ENCODE data around the gene EXOC4. TPM values are rescaled to one million over a fixed set of nuclear protein-coding genes. Genes with fewer than 3 reads are reported as not detected.

Gene EXOC4
- total RNA-seq, 1 donor from 2014 or later: 65.0 TPM

DNA sequence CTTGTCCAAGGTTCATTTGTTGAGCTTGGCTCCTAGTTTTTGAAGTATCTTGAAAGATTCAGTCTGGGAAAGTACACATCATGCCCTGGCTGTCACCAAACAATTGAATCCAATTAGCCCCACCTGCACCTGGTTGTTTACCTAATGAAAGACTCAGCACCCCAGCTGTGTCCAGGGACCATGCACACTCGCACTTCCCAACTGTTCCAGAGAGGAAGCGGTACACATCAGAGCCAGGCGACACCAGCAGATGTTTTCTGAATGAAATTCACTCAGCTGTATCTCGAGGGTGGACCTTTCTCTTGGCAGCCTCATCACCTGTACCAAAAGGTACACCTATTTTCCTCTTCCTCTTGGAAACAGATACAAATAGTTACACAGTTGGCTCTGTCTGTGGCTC lies 657.9 kb downstream of the EXOC4 start:
- H3K27ac Mint-ChIP-seq: no peak overlapping the region
- no peaks in the 10 kb centered on the region for H3K27me3 Mint-ChIP-seq (ENCODE audit: low read depth)
- H3K4me1 Mint-ChIP-seq (ENCODE audit: low read depth): peaks cover 3% of the 10 kb centered on the region
- no peaks in the 10 kb centered on the region for H3K9me3 Mint-ChIP-seq
- intact Hi-C loops (cut with micrococcal nuclease): no loop called here
- H3K4me3 Mint-ChIP-seq (ENCODE audit: low read depth): no peak overlapping the region
- H3K36me3 Mint-ChIP-seq (ENCODE audit: low read depth): no peaks in the 10 kb centered on the region
- no peak for DNase-seq (ENCODE audit: low spot score)

DNA sequence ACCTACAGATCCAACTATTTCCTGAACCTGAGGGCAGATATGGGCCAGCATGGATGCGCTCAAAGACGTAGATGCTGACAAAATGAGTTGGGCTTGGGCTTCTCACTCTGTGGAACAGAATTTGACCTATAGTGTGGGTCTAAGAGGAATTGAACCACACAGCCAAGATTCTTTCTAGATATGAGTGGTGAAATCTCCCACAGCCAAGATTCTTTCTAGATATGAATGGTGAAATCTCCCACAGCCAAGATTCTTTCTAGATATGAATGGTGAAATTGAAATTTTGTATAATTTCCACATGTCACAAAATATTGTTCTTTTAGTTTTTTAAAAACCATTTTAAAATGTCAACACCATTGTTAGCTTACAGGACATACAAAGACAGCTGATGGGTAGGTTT lies 658.8 kb downstream of the EXOC4 start:
- Mint-ChIP-seq H3K9me3 (no peaks in the 10 kb centered on the region), H3K4me3 (ENCODE audit: low read depth) (no peak overlapping the region), H3K27me3 (ENCODE audit: low read depth) (no peaks in the 10 kb centered on the region), H3K4me1 (ENCODE audit: low read depth) (peaks cover 3% of the 10 kb centered on the region), H3K36me3 (ENCODE audit: low read depth) (no peaks in the 10 kb centered on the region), H3K27ac (no peak overlapping the region)
- DNase-seq (ENCODE audit: low spot score): no peak
- intact Hi-C loops (cut with micrococcal nuclease): no loop called here

DNA sequence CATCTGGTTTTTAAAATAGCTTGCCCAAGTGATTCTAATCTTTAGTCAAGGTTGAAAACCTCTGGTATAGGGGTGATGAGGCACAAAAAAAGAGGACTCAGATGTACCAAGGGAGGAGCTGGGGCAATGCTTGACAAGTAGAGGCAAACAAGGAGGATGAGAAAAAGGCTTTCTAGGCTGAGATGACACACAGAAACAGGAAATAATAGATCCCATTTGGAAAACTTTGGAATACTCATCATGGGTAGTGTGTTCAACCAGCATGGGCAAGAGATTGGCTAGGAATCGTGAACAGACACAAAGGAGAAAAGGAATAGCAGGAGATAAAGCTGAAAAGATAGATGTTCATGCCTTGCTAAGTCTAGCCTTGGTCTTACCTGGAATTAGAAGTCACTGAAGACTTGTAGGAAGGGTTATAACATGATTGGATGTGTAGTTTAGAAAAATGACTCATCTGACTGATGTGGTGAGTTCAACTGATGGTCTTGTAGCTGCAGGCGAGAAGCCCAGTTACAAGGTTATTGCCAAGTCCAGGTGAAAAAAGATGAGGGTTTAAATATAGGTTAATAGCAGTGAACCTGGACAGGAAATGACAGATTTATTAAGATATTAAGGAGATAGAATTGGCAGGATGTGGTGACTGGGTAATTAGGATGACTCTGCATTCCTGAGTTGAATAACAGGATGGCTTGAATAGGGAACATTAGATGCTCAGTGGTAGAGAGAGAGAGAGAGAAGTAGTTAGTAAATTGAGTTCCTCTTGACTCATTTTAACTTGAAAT lies 660.2 kb downstream of the EXOC4 start:
- H3K36me3 Mint-ChIP-seq (ENCODE audit: low read depth): peaks cover 5% of the 10 kb centered on the region
- H3K4me3 Mint-ChIP-seq (ENCODE audit: low read depth): no peak overlapping the region
- no peak for DNase-seq (ENCODE audit: low spot score)
- H3K4me1 Mint-ChIP-seq (ENCODE audit: low read depth): peaks cover 3% of the 10 kb centered on the region
- no peaks in the 10 kb centered on the region for H3K9me3 Mint-ChIP-seq
- intact Hi-C loops (cut with micrococcal nuclease): no loop called here
- H3K27ac Mint-ChIP-seq: no peak overlapping the region
- H3K27me3 Mint-ChIP-seq (ENCODE audit: low read depth): no peaks in the 10 kb centered on the region

DNA sequence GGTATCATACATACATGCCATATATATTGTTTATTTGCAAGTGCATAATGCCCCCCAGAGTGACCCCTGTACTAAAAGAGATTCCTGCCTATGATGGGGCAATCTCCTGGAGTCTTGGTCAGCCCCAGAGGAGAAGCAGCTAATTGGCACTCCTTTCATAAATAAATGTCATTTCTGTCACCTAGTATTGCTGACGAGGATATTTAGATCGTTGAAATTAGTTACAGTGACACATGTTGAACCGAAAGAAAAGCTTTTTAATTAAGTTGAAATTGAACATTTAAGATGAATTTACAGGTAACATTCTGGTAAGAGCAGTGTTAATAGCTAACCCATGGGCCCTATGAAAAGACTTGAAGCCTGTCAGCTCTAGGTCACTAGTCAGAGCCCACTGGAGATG lies 663.7 kb downstream of the EXOC4 start:
- peaks cover 13% of the 10 kb centered on the region for H3K36me3 Mint-ChIP-seq (ENCODE audit: low read depth)
- H3K4me3 Mint-ChIP-seq (ENCODE audit: low read depth): no peak overlapping the region
- no peaks in the 10 kb centered on the region for H3K27me3 Mint-ChIP-seq (ENCODE audit: low read depth)
- intact Hi-C loops (cut with micrococcal nuclease): no loop called here
- H3K4me1 Mint-ChIP-seq (ENCODE audit: low read depth): peaks cover 3% of the 10 kb centered on the region
- no peak overlapping the region for H3K27ac Mint-ChIP-seq
- no peak for DNase-seq (ENCODE audit: low spot score)
- peaks cover 3% of the 10 kb centered on the region for H3K9me3 Mint-ChIP-seq

DNA sequence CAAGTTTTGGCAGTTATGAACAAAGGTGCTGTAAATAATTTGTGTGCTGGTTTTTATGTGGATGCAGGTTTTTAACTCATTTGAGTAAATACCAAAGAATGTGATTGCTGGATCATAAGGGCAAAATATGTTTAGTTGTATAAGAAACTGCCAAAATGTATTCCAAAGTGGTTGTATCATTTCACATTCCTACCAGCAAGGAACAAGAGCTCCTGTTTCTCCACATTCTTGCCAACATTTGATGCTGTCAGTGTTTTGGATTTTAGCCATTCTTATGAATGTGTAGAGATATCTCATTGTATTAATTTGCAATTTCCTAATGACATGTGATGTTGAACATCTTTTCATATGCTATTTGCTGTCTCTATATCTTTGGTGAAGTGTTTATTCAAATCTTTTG lies 666.9 kb downstream of the EXOC4 start:
- Mint-ChIP-seq H3K4me1 (ENCODE audit: low read depth) (no peaks in the 10 kb centered on the region), H3K27ac (no peak overlapping the region), H3K9me3 (peaks cover 7% of the 10 kb centered on the region), H3K27me3 (ENCODE audit: low read depth) (no peaks in the 10 kb centered on the region), H3K36me3 (ENCODE audit: low read depth) (peaks cover 15% of the 10 kb centered on the region), H3K4me3 (ENCODE audit: low read depth) (no peak overlapping the region)
- intact Hi-C loops (cut with micrococcal nuclease): no loop called here
- no peak for DNase-seq (ENCODE audit: low spot score)

DNA sequence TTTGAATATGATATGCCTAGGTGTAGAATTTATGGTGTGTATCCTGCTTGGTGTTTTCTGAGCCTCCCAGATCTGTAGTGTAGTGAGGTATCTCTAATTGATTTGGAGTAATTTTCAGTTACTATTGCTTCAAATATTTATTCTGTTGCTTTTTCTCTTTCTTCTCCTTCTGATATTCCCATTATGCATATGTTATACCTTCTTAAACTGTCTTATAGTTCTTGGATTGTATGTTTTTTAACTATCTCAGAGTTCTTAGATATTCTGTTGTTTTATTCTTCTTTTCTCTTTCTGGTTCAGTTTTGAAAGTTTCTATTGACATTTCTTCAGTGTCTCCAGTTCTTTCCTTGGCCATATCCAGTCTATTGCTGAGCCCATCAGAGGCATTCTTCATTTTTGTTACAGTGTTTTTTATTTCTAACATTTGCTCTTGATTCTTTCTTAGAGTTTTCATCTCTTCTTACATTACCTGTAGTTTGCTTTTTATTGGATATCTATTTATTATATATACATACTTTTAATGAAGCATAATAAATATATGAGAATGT lies 668.8 kb downstream of the EXOC4 start:
- H3K4me1 Mint-ChIP-seq (ENCODE audit: low read depth): no peaks in the 10 kb centered on the region
- H3K4me3 Mint-ChIP-seq (ENCODE audit: low read depth): no peak overlapping the region
- H3K9me3 Mint-ChIP-seq: peaks cover 7% of the 10 kb centered on the region
- H3K36me3 Mint-ChIP-seq (ENCODE audit: low read depth): peaks cover 15% of the 10 kb centered on the region
- no peaks in the 10 kb centered on the region for H3K27me3 Mint-ChIP-seq (ENCODE audit: low read depth)
- H3K27ac Mint-ChIP-seq: no peak overlapping the region
- intact Hi-C loops (cut with micrococcal nuclease): no loop called here
- DNase-seq (ENCODE audit: low spot score): no peak

DNA sequence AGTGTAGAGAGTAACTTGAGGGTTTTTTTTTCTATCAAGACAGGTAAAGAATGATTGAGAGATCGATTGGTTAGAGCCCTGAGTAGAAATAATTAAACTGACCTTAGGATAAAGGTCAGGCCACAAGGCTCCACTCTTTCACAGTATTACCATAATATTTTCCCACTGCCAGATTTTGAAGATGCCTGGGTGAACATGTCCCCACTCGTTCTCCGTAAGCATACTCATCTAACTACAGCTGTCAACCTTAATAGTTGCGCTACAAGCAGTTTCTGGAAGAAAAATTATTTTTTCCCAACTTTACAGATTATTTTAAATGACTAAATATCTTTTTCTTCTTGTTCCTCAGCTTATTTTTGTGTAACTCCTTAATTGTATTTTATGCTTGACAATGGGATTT lies 671.1 kb downstream of the EXOC4 start:
- intact Hi-C loops (cut with micrococcal nuclease): no loop called here
- Mint-ChIP-seq H3K4me1 (ENCODE audit: low read depth) (no peaks in the 10 kb centered on the region), H3K27me3 (ENCODE audit: low read depth) (no peaks in the 10 kb centered on the region), H3K4me3 (ENCODE audit: low read depth) (no peak overlapping the region), H3K27ac (no peak overlapping the region), H3K9me3 (peaks cover 7% of the 10 kb centered on the region), H3K36me3 (ENCODE audit: low read depth) (peaks cover 9% of the 10 kb centered on the region)
- DNase-seq (ENCODE audit: low spot score): no peak

DNA sequence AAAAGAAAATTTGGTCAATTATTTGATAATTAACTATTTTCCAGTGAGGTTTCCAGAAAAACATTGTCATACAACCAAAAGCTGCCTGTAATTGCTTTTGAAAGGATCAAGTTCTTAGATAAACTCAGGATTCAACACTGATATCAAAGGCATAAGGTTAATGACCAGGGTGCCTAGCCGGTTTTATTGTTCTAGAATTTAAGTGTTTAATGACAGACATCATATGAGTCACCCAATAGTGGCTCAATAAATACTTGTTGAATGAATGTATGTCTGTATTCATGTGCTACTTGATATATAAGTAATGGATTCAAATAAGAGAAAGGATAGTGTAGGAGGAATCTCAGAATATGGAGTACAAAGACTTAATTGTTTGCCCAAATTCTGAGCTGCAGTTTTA lies 678.2 kb downstream of the EXOC4 start:
- Mint-ChIP-seq H3K9me3 (no peaks in the 10 kb centered on the region), H3K4me3 (ENCODE audit: low read depth) (no peak overlapping the region), H3K4me1 (ENCODE audit: low read depth) (no peaks in the 10 kb centered on the region), H3K27ac (no peak overlapping the region), H3K36me3 (ENCODE audit: low read depth) (no peaks in the 10 kb centered on the region), H3K27me3 (ENCODE audit: low read depth) (no peaks in the 10 kb centered on the region)
- DNase-seq (ENCODE audit: low spot score): no peak
- intact Hi-C loops (cut with micrococcal nuclease): no loop called here

DNA sequence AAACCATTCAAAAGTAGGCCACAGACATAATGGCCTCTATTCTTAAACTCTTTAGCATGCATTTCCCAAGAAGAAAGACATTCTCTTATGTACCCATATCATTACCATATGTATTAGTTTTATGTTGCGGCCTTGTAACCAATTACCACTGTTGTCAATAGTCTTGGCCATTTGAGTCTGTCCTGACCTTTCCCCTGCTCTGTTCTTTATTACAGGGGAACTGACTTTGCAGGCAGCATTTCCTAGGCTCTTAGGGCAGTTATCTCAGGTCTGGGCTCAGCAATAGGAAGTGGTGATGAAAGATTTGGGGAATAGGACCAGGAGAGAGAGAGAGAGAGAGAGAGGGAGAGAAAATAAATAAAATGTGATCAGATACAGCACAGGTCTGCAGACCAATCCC lies 679.7 kb downstream of the EXOC4 start:
- Mint-ChIP-seq H3K9me3 (no peaks in the 10 kb centered on the region), H3K27me3 (ENCODE audit: low read depth) (no peaks in the 10 kb centered on the region), H3K4me3 (ENCODE audit: low read depth) (no peak overlapping the region), H3K4me1 (ENCODE audit: low read depth) (no peaks in the 10 kb centered on the region), H3K36me3 (ENCODE audit: low read depth) (no peaks in the 10 kb centered on the region), H3K27ac (no peak overlapping the region)
- DNase-seq (ENCODE audit: low spot score): no peak
- intact Hi-C loops (cut with micrococcal nuclease): no loop called here

DNA sequence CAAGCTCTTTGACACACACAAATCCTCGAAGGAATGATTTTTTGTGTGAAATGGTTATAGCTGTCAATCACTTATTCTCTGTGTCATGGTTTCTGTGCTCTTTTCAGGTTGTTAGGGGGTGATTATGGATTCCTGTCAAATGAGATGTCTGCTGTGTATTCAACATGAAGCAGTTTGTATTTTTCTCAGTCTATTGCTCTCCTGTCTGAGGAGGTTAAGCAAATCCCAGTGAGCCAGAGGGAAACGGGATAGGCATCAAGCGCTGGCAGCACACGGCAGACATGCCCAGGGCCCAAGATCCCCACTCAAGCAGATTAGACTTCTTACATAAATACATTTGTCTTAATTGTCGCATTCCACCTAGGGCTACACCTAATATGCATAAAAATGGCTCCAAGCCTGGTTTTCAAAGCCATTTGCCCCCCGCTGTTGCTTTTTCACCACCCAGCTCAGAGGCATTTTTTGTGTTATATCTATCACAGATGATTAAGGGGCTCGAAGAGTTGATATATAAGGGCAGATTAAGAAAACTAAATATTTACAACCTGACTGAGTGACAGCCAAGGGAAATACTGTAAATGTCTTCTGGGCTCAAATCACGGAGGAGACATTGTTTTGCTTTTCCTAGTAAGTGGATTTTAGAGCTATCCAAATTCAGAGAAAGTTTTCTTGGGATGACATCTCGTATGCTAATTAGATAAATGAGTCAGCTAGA lies 681.5 kb downstream of the EXOC4 start:
- intact Hi-C loops (cut with micrococcal nuclease): no loop called here
- Mint-ChIP-seq H3K4me1 (ENCODE audit: low read depth) (no peaks in the 10 kb centered on the region), H3K36me3 (ENCODE audit: low read depth) (no peaks in the 10 kb centered on the region), H3K4me3 (ENCODE audit: low read depth) (no peak overlapping the region), H3K9me3 (no peaks in the 10 kb centered on the region), H3K27ac (no peak overlapping the region), H3K27me3 (ENCODE audit: low read depth) (no peaks in the 10 kb centered on the region)
- DNase-seq (ENCODE audit: low spot score): no peak

DNA sequence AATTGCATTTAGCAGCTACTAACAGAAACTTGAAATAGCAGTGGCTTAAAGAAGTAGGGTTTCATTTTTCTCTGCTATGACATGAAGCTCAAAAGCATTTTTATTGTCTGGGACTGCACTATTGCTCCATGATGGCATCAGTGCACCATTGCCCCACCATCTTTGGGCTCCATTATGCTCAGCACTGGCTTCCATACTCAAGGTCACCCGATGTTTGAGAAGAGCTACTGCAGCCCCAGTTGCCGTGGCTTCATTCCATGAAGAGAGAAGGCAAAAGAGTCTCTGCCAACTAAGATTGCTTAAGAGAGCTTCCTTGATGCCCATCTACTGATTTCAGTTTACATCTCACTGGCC lies 682.1 kb downstream of the EXOC4 start:
- no peak for DNase-seq (ENCODE audit: low spot score)
- Mint-ChIP-seq H3K9me3 (no peaks in the 10 kb centered on the region), H3K4me1 (ENCODE audit: low read depth) (no peaks in the 10 kb centered on the region)

DNA sequence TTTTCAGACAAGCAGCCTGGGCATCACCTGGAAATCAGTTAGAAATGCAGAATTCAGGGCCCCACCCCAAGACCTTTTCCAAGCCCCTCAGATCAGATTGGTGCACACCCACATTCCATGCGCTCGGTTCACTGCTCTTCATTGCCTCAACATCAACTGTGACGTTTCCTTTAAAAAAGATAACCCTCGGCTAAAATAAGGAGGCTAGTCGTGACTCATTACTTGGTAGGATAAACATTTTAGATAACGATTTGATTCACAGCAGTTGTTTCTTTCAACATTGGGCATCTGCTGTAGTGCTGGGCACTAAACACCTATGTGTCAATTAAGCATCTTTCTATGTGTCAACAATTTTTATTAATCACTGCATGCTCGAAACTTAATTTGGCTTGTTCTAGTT lies 683.2 kb downstream of the EXOC4 start:
- Mint-ChIP-seq H3K27ac (no peak overlapping the region), H3K4me1 (ENCODE audit: low read depth) (no peaks in the 10 kb centered on the region), H3K9me3 (no peaks in the 10 kb centered on the region), H3K36me3 (ENCODE audit: low read depth) (no peaks in the 10 kb centered on the region), H3K4me3 (ENCODE audit: low read depth) (no peak overlapping the region), H3K27me3 (ENCODE audit: low read depth) (no peaks in the 10 kb centered on the region)
- intact Hi-C loops (cut with micrococcal nuclease): no loop called here
- no peak for DNase-seq (ENCODE audit: low spot score)

More for the DNA sequence above, 682.1 kb downstream of the EXOC4 start:
- Mint-ChIP-seq H3K27me3 (ENCODE audit: low read depth) (no peaks in the 10 kb centered on the region), H3K27ac (no peak overlapping the region), H3K4me3 (ENCODE audit: low read depth) (no peak overlapping the region), H3K36me3 (ENCODE audit: low read depth) (no peaks in the 10 kb centered on the region)
- intact Hi-C loops (cut with micrococcal nuclease): no loop called here

DNA sequence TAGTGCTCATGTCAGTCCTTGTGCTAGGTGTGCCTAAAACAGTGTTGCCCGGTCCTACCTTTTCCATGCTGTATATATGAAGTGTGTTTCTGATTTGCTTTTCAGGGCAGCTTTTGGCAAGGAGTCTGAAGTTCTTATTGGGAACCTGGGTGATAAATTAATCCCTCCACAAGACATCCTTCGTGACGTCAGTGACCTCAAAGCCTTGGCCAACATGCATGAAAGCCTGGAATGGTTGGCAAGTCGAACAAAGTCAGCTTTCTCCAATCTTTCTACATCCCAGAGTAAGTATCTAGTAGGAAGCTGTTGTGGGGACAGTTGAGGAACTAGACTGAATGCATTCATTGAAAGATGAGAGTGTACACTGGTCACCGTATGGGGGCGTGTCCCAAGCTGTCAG lies 684.9 kb downstream of the EXOC4 start:
- Mint-ChIP-seq H3K27ac (no peak overlapping the region), H3K9me3 (no peaks in the 10 kb centered on the region), H3K4me1 (ENCODE audit: low read depth) (no peaks in the 10 kb centered on the region), H3K27me3 (ENCODE audit: low read depth) (no peaks in the 10 kb centered on the region), H3K4me3 (ENCODE audit: low read depth) (no peak overlapping the region), H3K36me3 (ENCODE audit: low read depth) (no peaks in the 10 kb centered on the region)
- intact Hi-C loops (cut with micrococcal nuclease): no loop called here
- DNase-seq (ENCODE audit: low spot score): no peak
